Nephron (organoid): ENCODE results near the gene LST1.
"Not testable (repeated sequence)": the region's sequence is repeated elsewhere in the genome, so short reads cannot be mapped to it uniquely, and the experiment has no call there.

ENCODE experiments used
- H3K27ac Mint-ChIP-seq, 3 experiments: 2 replicates each; pipeline ENCODE4 v1.8.0; 2020; ENCODE audit warnings: mixed read lengths in 3 of 3, mild to moderate bottlenecking in 2 of 3, moderate library complexity in 1 of 3
- H3K27me3 Mint-ChIP-seq: 2 replicates; pipeline ENCODE4 v1.8.0; 2021; ENCODE audit warnings: low read depth, mild to moderate bottlenecking, moderate library complexity, mixed read lengths
- H3K36me3 Mint-ChIP-seq: 2 replicates; pipeline ENCODE4 v1.8.0; 2020; ENCODE audit warnings: low read depth, mixed read lengths
- H3K4me1 Mint-ChIP-seq: 2 replicates; pipeline ENCODE4 v1.8.0; 2020; ENCODE audit warnings: mixed read lengths
- H3K4me3 Mint-ChIP-seq, 3 experiments: 2 replicates each; pipeline ENCODE4 v1.8.0; 2020; ENCODE audit warnings: mild to moderate bottlenecking in 3 of 3, mixed read lengths in 3 of 3, moderate library complexity in 2 of 3
- H3K9me3 Mint-ChIP-seq: 2 replicates; pipeline ENCODE4 v1.8.0; 2020; ENCODE audit warnings: mixed read lengths
- TF ChIP-seq, protein P1 (sequence below), 3 experiments: fragments of 200-600 bp; sonication (generic); IDR thresholded peaks; one replicate each; pipeline ENCODE4 v1.5.0; 2021; ENCODE audit warnings: antibody characterized with exemption in 3 of 3; ENCODE audit not compliant: unreplicated experiment in 3 of 3

The LST1 gene

GRCh38 chr6:31588871-31589650, 3.0 kb downstream of the LST1 start:
- Mint-ChIP-seq H3K36me3 (no peaks in the 10 kb centered on the region), H3K27ac (peak overlapping the region in 2 of 3 experiments; percentile 31 to 38), H3K27me3 (peaks cover 11% of the 10 kb centered on the region), H3K9me3 (no peaks in the 10 kb centered on the region), H3K4me3 (no peak overlapping the region), H3K4me1 (peaks cover 18% of the 10 kb centered on the region)
- TF ChIP-seq, protein P1, sequence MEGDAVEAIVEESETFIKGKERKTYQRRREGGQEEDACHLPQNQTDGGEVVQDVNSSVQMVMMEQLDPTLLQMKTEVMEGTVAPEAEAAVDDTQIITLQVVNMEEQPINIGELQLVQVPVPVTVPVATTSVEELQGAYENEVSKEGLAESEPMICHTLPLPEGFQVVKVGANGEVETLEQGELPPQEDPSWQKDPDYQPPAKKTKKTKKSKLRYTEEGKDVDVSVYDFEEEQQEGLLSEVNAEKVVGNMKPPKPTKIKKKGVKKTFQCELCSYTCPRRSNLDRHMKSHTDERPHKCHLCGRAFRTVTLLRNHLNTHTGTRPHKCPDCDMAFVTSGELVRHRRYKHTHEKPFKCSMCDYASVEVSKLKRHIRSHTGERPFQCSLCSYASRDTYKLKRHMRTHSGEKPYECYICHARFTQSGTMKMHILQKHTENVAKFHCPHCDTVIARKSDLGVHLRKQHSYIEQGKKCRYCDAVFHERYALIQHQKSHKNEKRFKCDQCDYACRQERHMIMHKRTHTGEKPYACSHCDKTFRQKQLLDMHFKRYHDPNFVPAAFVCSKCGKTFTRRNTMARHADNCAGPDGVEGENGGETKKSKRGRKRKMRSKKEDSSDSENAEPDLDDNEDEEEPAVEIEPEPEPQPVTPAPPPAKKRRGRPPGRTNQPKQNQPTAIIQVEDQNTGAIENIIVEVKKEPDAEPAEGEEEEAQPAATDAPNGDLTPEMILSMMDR (IDR thresholded peaks at IDR 0.05; ENCODE audit: unreplicated experiment in 3 of 3): no peak

DNA sequence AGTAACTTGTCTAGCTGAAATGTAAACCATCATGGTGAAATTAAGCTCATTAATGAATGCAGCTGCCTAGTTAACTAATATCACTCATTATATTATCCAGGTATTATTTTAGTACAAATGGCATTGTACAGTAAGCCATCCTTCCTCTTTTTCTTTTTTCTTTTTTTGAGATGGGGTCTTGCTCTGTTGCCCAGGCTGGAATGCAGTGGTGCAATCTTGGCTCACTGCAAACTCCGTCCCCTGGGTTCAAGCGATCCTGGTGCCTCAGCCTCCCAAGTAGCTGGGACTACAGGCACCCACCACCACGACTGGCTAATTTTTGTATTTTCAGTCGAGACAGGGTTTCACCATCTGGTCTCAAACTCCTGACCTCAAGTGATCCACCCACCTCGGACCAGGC, 4.6 kb downstream of the LST1 start:
- H3K36me3 Mint-ChIP-seq: not testable (repeated sequence)

DNA sequence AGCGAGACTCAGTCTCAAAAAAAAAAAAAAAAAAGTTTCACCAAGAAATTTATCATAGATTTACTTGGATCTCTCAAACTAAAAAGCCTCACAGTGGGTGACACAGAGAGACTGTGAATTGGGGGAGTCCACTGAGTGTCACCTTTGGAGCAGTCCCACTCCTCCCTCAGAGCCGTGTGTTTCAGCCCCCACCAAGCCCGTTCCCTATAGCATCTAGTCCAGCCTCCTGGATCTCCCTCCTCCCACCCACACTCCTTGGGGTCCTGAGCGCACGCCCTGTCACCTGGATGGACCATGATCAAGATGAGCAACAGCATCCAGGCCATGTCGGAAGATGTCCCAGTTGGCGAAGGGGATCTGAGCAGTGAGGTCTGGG, 6.3 kb downstream of the LST1 start:
- Mint-ChIP-seq H3K27me3 (peaks cover 12% of the 10 kb centered on the region), H3K4me3 (no peak overlapping the region), H3K36me3 (no peaks in the 10 kb centered on the region), H3K4me1 (peaks cover 7% of the 10 kb centered on the region), H3K27ac (no peak overlapping the region), H3K9me3 (no peaks in the 10 kb centered on the region)
- TF ChIP-seq, protein P1 (IDR thresholded peaks at IDR 0.05; ENCODE audit: unreplicated experiment in 3 of 3): no peak

More for the DNA sequence above, 4.6 kb downstream of the LST1 start:
- Mint-ChIP-seq H3K27me3 (peaks cover 14% of the 10 kb centered on the region), H3K4me1 (peaks cover 16% of the 10 kb centered on the region)
- H3K27ac Mint-ChIP-seq, H3K4me3 Mint-ChIP-seq, H3K9me3 Mint-ChIP-seq: not testable (repeated sequence)

DNA sequence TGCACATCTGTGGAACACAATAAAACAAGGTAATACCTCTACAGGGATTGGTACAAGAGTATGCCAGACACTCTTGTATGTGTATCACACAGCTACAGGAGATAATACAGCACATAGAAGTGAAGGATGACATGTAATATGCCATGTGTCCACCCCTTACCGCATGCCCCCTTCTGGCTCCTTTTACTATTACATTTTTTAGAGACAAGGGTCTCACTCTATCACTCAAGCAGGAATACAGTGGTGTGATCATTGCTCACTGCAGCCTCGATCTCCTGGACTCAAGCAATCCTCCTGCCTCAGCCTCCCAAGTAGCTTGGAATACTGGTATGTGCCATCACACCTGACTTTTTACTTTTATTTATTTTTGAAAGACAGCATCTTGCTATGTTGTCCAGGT, 10.9 kb downstream of the LST1 start:
- TF ChIP-seq, protein P1 (IDR thresholded peaks at IDR 0.05; ENCODE audit: unreplicated experiment in 3 of 3): peak; percentile 19 to 44 (median 25)
- Mint-ChIP-seq H3K4me1 (no peaks in the 10 kb centered on the region), H3K4me3 (no peak overlapping the region), H3K27ac (no peak overlapping the region), H3K27me3 (peaks cover 12% of the 10 kb centered on the region), H3K36me3 (no peaks in the 10 kb centered on the region), H3K9me3 (no peaks in the 10 kb centered on the region)

- H3K9me3 Mint-ChIP-seq: no peaks in the 10 kb centered on the region
- no peaks in the 10 kb centered on the region for H3K36me3 Mint-ChIP-seq
- H3K4me1 Mint-ChIP-seq: peaks cover 15% of the 10 kb centered on the region
- no peak overlapping the region for H3K27ac Mint-ChIP-seq
- TF ChIP-seq, protein P1 (IDR thresholded peaks at IDR 0.05; ENCODE audit: unreplicated experiment in 3 of 3): no peak
- no peaks in the 10 kb centered on the region for H3K27me3 Mint-ChIP-seq
- H3K4me3 Mint-ChIP-seq: no peak overlapping the region
Measured at GRCh38 chr6:31607317-31607716, 21.2 kb downstream of the LST1 start.

DNA sequence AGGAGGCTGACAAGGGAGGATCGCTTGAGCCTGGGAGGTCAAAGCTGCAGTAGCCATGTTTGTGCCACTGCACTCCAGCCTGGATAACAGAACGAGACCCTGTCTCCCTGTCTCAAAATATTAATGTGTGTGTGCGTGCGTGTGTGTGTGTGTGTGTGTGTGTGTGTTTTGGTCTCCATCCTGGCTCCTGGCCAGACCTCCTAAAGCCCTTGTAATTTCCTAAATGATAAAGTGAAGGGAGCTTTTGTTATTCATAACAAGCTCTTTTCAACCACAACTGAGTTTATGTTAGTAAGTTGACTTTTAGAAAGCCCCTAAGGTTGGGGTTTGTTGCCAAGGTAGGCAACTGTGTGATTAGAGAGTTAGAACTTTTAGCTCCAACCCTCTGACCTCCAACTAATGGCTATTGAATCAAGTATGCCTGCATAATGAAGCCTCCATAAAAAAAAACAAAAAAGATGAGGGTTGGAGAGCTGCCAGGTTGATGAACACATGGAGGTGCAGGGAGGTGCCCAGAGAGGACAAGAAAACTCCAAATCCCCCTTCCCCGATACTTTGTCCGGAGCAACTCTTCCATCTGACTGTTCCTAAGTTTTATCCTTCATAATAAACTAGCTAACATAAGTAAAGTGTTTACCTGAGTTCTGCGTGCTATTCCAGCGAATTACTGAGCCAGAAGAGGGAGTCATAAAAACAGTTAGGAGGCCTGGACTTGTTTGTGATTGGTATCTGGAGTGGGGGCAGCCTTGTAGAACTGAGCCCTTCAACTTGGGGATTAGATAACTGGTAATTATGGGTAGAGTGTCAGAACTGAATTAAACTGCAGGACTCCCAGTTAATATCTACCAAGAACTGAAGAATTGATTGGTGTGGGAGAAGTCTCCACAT, 23.7 kb downstream of the LST1 start:
- Mint-ChIP-seq H3K27me3 (no peaks in the 10 kb centered on the region), H3K36me3 (no peaks in the 10 kb centered on the region), H3K4me3 (no peak overlapping the region), H3K9me3 (no peaks in the 10 kb centered on the region), H3K4me1 (peaks cover 17% of the 10 kb centered on the region), H3K27ac (peak overlapping the region; percentile 64 to 87 (median 83))
- TF ChIP-seq, protein P1 (IDR thresholded peaks at IDR 0.05; ENCODE audit: unreplicated experiment in 3 of 3): no peak
